Stimulated activated CD4-positive, alpha-beta T cell treated with anti-CD3 and anti-CD28 coated beads, Interleukin-2, amount 100 ng/mL, for 48 hours (primary cell): ENCODE data around the gene NRSN2.
A peak's percentile ranks its signal among the peaks of the same experiment; 100 is the strongest.
"Not testable (repeated sequence)": the region's sequence is repeated elsewhere in the genome, so short reads cannot be mapped to it uniquely, and the experiment has no call there.

Source experiments
- DNase-seq, 2 donors: peaks; one replicate each; pipeline ENCODE4 v3.0.0-alpha.2; 2020

Gene NRSN2

GRCh38 chr20:325889-326644 is 20.8 kb upstream of the NRSN2 start:
- DNase-seq = peak in 1 of 2 donors; percentile 46

GRCh38 chr20:326645-327185 is 20.2 kb upstream of the NRSN2 start:
- no peak for DNase-seq

DNA sequence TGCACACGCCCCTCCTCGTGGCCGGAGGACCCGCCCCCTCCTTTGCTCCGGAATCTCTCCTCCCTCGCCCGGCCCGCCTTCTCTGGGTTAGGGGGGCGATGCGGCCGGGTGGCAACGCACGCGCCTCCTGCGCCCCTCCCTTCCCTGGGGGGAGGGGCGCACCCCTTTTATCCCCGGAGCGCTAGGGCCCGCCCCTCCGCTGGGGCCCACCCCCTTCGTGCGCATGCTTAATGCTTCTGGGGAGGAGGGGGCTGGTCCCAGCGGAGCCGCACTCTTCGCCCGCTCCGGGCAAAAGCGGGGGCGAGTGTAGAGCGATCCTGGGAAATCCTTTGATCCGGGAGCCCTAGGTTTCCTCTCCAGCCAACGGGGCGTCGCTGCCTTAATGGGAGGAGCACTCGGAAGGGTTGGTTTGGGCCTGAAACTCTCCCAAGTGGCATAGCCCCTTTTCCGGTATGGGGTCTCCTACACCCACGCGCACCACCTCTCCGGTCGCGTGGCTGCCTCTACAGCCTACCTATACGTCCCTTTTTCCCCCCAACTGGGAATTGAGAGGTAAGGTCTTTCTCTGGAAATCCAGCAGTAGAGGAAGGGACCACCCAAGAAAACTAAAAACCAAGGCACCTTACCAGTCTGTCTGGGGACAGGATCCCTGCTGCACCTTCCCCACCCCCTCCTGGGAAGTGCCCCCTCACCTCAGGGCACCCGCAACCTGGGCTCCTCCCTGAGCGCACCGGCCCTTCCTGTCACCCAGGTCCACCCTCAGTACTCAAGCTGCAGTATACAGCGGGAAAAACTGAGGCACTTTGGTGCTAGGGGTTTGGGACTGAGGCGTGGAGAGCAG is 19.5 kb upstream of the NRSN2 start:
- peak; percentile 46 to 66 for DNase-seq

DNA sequence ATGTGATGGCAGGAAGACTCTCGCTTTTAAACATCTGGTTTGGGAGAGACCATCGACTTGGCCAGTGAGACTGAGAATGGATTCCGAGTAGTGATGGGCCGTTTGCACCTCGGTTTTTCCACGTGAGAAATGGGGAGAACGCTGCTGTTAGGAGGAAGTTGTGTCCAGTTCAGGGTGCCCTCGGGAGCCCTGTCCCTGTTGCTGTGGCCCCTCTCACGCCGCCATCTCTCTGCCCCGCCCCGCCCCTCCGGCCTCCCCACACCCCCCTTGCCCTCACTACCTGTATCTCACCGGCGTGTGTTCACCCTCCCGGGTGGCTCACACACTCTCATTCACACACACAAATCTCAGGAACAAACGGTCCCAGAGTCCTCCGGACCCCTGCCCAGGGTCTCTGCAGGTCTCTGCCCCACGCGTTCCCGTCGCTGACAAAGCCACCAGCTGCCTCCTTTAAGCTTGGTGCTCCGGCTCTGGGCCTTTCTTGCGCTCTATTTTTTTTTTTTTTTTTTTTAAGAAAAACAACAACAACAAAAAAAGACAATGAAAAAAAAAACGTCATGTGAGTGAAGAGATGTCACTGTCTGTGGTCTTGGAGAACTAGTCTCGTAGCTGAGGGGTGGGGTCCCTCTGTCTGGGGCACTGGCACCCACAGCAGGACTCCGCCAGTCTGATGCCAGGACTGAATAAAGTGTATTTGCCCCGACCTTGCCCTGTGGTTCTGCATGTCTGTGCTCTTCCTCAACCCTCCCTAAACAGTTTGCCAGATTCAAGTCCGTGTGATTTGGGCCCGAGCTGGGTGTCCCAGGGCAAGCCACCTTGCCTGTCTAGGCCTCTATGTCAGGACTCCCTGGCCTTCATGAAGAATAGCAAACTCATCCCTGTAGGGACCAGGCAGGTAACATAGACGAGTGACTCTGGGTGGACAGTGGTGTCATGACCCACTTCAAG is 18.6 kb upstream of the NRSN2 start:
- no peak for DNase-seq

DNA sequence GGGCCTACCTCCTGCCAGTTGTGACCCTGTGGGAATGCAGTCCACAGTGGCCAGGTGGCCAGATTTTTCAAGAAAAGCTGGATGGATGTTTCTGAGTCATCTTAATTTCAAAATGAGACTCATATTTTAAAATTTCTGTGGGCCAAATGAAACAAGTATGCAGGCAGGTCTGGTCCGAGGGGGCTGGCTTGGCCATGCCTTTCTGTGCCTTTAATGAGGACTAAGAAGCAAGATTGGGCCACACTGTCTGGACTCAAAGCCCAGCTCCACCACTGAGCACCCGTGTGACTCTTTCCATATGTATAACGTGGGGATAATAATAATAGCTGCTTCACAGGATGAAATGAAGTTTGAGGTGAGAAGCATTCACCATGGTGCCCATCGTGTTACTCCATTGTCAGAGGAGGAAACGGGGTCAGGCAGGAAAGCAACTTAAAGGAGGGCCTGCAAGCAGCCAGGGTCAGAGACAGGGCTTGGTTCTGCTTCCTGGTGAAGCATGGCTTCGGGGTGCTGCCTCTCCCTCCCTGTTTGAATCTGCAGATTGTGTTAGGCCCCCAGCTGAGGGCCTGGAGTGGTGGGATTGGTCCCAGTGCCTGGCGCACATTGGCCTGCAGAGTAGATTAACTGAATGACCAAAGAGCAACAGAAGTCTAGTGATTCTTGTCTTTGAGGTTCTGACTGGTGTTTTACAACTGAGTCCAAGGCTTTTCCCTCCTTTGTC is 17.8 kb upstream of the NRSN2 start:
- no peak for DNase-seq

GRCh38 chr20:329851-330232 is 17.1 kb upstream of the NRSN2 start:
- DNase-seq = no peak

GRCh38 chr20:330233-331149 is 16.4 kb upstream of the NRSN2 start:
- DNase-seq = peak; percentile 37 to 47

DNA sequence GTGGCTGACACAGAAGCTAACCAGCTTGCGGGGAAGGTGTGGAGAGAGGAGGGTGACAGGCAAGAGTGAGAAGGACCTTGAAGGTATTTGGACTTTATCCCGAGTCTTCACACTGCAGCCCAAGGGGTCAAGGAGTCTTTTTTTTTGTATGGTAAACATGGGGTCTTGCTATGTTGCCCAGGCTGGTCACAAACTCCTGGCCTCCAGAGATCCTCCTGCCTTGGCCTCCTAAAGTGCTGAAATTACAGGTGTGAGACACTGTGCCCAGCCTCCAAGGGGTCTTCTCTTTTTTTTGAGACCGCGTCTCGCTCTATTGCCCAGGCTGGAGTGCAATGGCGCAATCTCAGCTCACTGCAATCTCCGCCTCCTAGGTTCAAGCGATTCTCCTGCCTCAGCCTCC is 12.3 kb upstream of the NRSN2 start:
- DNase-seq = no peak

- DNase-seq = not testable (repeated sequence)
Measured at GRCh38 chr20:336040-336439, 10.9 kb upstream of the NRSN2 start.

GRCh38 chr20:341682-342081 is 5.2 kb upstream of the NRSN2 start:
- DNase-seq = peak; percentile 41 to 57

DNA sequence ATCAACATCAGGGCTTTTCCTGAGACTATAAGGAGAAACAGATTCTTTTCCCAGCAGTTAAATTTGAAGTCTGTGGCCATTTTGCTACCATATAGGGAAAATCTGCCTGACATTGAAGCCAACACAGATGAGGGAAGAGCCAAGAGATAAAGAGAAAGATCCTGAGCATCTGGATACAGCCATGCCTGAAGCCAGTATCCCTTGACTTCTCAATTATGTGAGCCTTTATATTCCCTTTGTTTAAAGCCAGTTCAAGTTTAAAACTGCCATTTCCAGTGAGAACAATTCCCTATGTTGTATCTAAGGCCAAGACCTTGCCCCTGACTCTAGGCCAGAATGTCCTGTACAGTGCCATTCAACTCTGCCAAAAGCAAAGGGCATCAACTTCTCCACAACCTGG is 3.8 kb upstream of the NRSN2 start:
- no peak for DNase-seq

- DNase-seq = no peak
Measured at GRCh38 chr20:346033-346639, 775 bp upstream of the NRSN2 start.

DNA sequence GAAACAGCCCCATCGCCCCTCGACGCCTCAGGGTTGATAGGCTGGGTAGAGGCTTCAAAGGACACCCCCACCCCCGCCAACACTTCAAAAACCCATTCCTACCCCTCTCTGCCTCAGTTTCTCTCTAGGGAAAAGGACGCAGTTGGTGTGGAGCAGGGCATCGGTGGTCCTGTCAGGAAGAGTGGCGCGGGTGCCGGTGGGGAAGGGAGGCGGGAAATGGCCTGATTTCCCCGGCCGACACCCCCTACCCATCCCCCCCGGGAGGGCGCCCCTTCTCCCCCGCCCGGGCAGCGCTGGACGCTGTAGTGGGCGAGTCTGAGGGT is 367 bp downstream of the NRSN2 start:
- no peak for DNase-seq

DNA sequence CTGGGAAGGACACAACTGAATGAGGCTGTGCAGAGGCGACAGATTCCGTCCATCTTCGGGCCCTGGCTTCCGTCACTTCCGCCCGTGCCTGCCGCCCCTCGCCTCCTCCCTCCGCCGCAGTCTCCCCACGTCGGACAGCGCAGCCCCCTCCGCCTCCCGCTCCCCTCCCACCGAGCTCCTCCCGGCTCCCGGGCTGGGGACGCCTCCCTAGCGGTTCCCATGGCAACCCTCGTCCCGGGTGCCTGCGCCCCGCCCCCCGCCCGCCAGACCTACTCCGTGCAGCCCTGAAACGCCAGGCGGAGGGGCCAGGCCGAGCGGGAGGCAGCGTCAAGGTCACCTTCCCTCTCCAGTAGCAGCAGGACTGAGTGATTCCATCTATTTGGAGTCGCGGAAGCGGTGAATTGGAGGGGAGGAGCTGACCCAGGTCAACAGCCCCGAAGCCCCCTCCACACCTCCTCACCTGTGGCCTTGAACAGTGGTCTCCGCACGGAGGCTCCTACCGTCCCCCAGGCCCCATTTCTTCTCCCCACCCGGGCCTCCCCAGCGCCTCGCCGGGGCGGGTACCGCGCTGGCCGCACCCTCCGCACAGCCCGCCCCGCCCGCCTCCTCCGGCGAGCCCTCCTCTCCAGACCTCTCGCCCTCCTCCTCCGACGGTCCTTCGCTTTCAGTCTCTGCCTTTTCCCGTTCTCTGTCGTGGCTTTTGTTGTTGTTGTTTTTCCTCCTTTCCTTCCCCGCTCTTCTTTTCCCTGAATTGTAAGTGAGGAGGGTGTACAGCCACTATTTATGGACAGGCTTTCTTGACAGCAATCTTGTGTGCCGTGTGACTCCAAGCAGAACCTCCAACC is 951 bp downstream of the NRSN2 start:
- DNase-seq = peak; percentile 54 to 63

GRCh38 chr20:348972-349841 is 2.3 kb downstream of the NRSN2 start:
- DNase-seq = no peak

GRCh38 chr20:353166-353565 is 6.3 kb downstream of the NRSN2 start:
- no peak for DNase-seq

- DNase-seq = peak; percentile 77 to 78
Measured at GRCh38 chr20:354298-354977, 7.5 kb downstream of the NRSN2 start.

DNA sequence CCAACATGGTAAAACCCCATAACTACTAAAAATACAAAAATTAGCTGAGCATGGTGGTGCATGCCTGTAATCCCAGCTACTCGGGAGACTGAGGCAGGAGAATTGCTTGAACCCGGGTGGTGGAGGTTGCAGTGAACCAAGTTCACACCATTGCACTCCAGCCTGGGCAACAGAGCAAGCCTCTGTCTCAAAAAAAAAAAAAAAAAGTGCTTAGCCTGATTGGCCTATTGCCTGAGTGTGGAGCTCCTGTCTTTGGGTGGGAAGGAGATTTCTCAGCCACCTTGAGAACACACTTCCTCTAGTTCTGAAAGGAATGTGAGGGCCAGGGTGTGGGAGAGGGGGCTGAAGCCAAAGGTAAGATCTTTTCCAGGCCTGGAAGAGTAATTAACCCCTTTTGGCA is 9.2 kb downstream of the NRSN2 start:
- DNase-seq = not testable (repeated sequence)
